IMR-90 (cell line): Measurements from ENCODE around the gene OTUB2. TPM values are rescaled to one million over a fixed set of nuclear protein-coding genes. Genes with fewer than 3 reads are reported as not detected.

Experiments
- ATAC-seq: fragments of 200-7000 bp; cut with Tn5 transposase; 2 replicates; pipeline ENCODE4 v1.9.1; 2020; ENCODE audit warnings: low read depth, mild to moderate bottlenecking, moderate library complexity
- BruUV-seq: library from RNA; stranded (reverse); fragments of 400-500 nt; replicated peaks from 2 replicates; lab custom pipeline; 2021; lab: Mats Ljungman, UMichigan
- CTCF ChIA-PET: fragments of 300-600 bp; formaldehyde crosslinking; extraction: SDS; loops from one replicate; lab custom pipeline; 2021; ENCODE audit warnings: antibody characterized with exemption; lab: Yijun Ruan, JAX
- POLR2A ChIA-PET: fragments of 300-600 bp; sonication (Branson Sonifier 250); formaldehyde crosslinking; loops from one replicate; lab custom pipeline; 2022; ENCODE audit warnings: antibody characterized with exemption; ENCODE audit not compliant: unreplicated experiment; lab: Charles Lee
- DNase-seq: peaks from one replicate; pipeline ENCODE4 v3.0.0; 2013
- H2AFZ ChIP-seq: replicated peaks from 2 replicates; pipeline ENCODE3; 2013; ENCODE audit warnings: low read length, mild to moderate bottlenecking; ENCODE audit not compliant: poor library complexity
- H2AK5ac ChIP-seq: 2 replicates; pipeline ENCODE4 v1.6.1; 2013; ENCODE audit warnings: low read depth, low read length, inconsistent platforms
- H2AK9ac ChIP-seq: replicated peaks from 2 replicates; pipeline ENCODE3; 2013; ENCODE audit warnings: mild to moderate bottlenecking, low read depth, low read length, moderate library complexity; ENCODE audit not compliant: poor library complexity
- H2BK120ac ChIP-seq: 2 replicates; pipeline ENCODE4 v1.6.1; 2013; ENCODE audit warnings: low read depth, low read length, inconsistent platforms
- H2BK15ac ChIP-seq: 3 replicates; pipeline ENCODE4 v1.6.1; 2013; ENCODE audit warnings: low read depth, low read length, inconsistent platforms
- H2BK20ac ChIP-seq: 2 replicates; pipeline ENCODE4 v1.6.1; 2013; ENCODE audit warnings: low read depth, mild to moderate bottlenecking, inconsistent platforms, low read length, moderate library complexity
- H2BK5ac ChIP-seq: 2 replicates; pipeline ENCODE4 v1.6.1; 2013; ENCODE audit warnings: mild to moderate bottlenecking, low read depth, low read length, inconsistent platforms; ENCODE audit not compliant: poor library complexity, severe bottlenecking
- H3K14ac ChIP-seq: replicated peaks from 2 replicates; pipeline ENCODE4 v1.6.1; 2013; ENCODE audit warnings: low read depth, low read length, inconsistent platforms
- H3K18ac ChIP-seq: 2 replicates; pipeline ENCODE4 v1.6.1; 2013; ENCODE audit warnings: low read depth, low read length, control low read depth
- H3K23ac ChIP-seq: 2 replicates; pipeline ENCODE4 v1.6.1; 2013; ENCODE audit warnings: low read depth, low read length, inconsistent platforms
- H3K27ac ChIP-seq: 2 replicates; pipeline ENCODE4 v1.5.1; 2013; ENCODE audit warnings: mild to moderate bottlenecking, control low read depth, low read length; ENCODE audit not compliant: insufficient read depth
- H3K27me3 ChIP-seq: 2 replicates; pipeline ENCODE4 v1.6.1; 2013; ENCODE audit warnings: low read length; ENCODE audit not compliant: control insufficient read depth, insufficient read depth
- H3K36me3 ChIP-seq: 2 replicates; pipeline ENCODE4 v1.6.1; 2013; ENCODE audit warnings: low read length, mixed read lengths; ENCODE audit not compliant: control insufficient read depth, insufficient read depth
- H3K4ac ChIP-seq: 2 replicates; pipeline ENCODE4 v1.6.1; 2013; ENCODE audit warnings: low read depth, low read length, inconsistent platforms
- H3K4me1 ChIP-seq: 2 replicates; pipeline ENCODE4 v1.6.1; 2013; ENCODE audit warnings: low read length, mixed read lengths; ENCODE audit not compliant: control insufficient read depth, insufficient read depth
- H3K4me2 ChIP-seq: 2 replicates; pipeline ENCODE4 v1.6.1; 2013; ENCODE audit warnings: low read depth, mild to moderate bottlenecking, control low read depth, low read length, moderate library complexity
- H3K4me3 ChIP-seq: 2 replicates; pipeline ENCODE4 v1.5.1; 2013; ENCODE audit warnings: low read depth, mild to moderate bottlenecking, control low read depth, low read length, moderate library complexity; ENCODE audit not compliant: insufficient read depth
- H3K56ac ChIP-seq: 2 replicates; pipeline ENCODE4 v1.6.1; 2013; ENCODE audit warnings: low read length, inconsistent platforms; ENCODE audit not compliant: insufficient read depth; ENCODE audit errors: extremely low read depth
- H3K79me1 ChIP-seq, 2 experiments: 2 replicates each; pipeline ENCODE4 v1.6.1; 2013; ENCODE audit warnings: low read length in 2 of 2, inconsistent platforms in 1 of 2, low read depth in 1 of 2
- H3K9ac ChIP-seq: 2 replicates; pipeline ENCODE4 v1.6.1; 2013; ENCODE audit warnings: low read depth, low read length, control low read depth
- H3K9me1 ChIP-seq: 2 replicates; pipeline ENCODE4 v1.6.1; 2013; ENCODE audit warnings: low read length, inconsistent platforms; ENCODE audit not compliant: insufficient read depth
- H3K9me3 ChIP-seq: 2 replicates; pipeline ENCODE4 v1.6.1; 2013; ENCODE audit warnings: low read length; ENCODE audit not compliant: control insufficient read depth, insufficient read depth
- H4K20me1 ChIP-seq: 2 replicates; pipeline ENCODE4 v1.6.1; 2013; ENCODE audit warnings: low read length, inconsistent platforms; ENCODE audit not compliant: insufficient read depth
- H4K5ac ChIP-seq: 2 replicates; pipeline ENCODE4 v1.6.1; 2013; ENCODE audit warnings: mild to moderate bottlenecking, low read depth, low read length, control low read depth
- H4K8ac ChIP-seq, 2 experiments: 2 replicates each; pipeline ENCODE4 v1.6.1; 2013; ENCODE audit warnings: low read depth in 2 of 2, low read length in 2 of 2, control low read depth in 1 of 2, inconsistent platforms in 1 of 2
- H4K91ac ChIP-seq: 2 replicates; pipeline ENCODE4 v1.6.1; 2013; ENCODE audit warnings: low read depth, low read length, inconsistent platforms; ENCODE audit not compliant: insufficient read depth
- CEBPB ChIP-seq: IDR thresholded peaks from 2 replicates; pipeline ENCODE4 v1.6.1; 2012; ENCODE audit warnings: low read depth, low read length, improper control_type of control experiment
- NFE2L2 ChIP-seq: fragments of 150-350 bp; IDR thresholded peaks from 2 replicates; pipeline ENCODE4 v1.6.1; 2016; ENCODE audit warnings: low read depth, mild to moderate bottlenecking, low read length
- RAD21 ChIP-seq: IDR thresholded peaks from 2 replicates; pipeline ENCODE4 v1.6.1; 2012; ENCODE audit warnings: low read length, improper control_type of control experiment
- RFX5 ChIP-seq: IDR thresholded peaks from 2 replicates; pipeline ENCODE4 v1.8.0; 2012; ENCODE audit warnings: low read depth, mild to moderate bottlenecking, low read length, moderate library complexity
- WGBS, 2 experiments: methylation state at CpG; one replicate each; pipeline versions ENCODE4 v1.1.5 to v1.1.7; 2013; ENCODE audit warnings: missing lambda C conversion rate in 2 of 2; ENCODE audit not compliant: insufficient read length in 1 of 2; ENCODE audit errors: extremely low coverage in 2 of 2; 5-methylcytosine and 5-hydroxymethylcytosine counted together
- dilution Hi-C: fragments of 300-500 bp; cut with HindIII; formaldehyde crosslinking; loops from one replicate; pipeline ENCODE4 v1.14.3; 2018; ENCODE audit warnings: low sequenced_read_pairs; ENCODE audit not compliant: unreplicated experiment
- in situ Hi-C: fragments of 300-500 bp; cut with MboI; formaldehyde crosslinking; loops from 3 replicates; pipeline ENCODE4 v1.14.3; 2019; ENCODE audit warnings: low sequenced_read_pairs, inconsistent platforms, mixed read lengths
- intact Hi-C: fragments of 100-400 bp; cut with micrococcal nuclease; formaldehyde crosslinking; loops from 2 replicates; pipeline ENCODE4 v1.10.0; 2022
- polyA plus RNA-seq, 3 experiments: library from polyadenylated mRNA; depleted of rRNA; stranded (reverse); fragments of >200 nt; gene quantifications; 2 replicates each; pipeline ENCODE4 v1.2.3, GENCODE V29; 2012; ENCODE audit warnings: low replicate concordance in 1 of 3
- total RNA-seq: library from RNA; depleted of rRNA; stranded (reverse); fragments of >200 nt; gene quantifications from 2 replicates; pipeline ENCODE4 v1.2.3, GENCODE V29; 2012

OTUB2 gene
- total and polyA plus RNA-seq, 2 of the 4 experiments (the other 2 are of a cell fraction): 1.1 to 2.5 TPM

DNA sequence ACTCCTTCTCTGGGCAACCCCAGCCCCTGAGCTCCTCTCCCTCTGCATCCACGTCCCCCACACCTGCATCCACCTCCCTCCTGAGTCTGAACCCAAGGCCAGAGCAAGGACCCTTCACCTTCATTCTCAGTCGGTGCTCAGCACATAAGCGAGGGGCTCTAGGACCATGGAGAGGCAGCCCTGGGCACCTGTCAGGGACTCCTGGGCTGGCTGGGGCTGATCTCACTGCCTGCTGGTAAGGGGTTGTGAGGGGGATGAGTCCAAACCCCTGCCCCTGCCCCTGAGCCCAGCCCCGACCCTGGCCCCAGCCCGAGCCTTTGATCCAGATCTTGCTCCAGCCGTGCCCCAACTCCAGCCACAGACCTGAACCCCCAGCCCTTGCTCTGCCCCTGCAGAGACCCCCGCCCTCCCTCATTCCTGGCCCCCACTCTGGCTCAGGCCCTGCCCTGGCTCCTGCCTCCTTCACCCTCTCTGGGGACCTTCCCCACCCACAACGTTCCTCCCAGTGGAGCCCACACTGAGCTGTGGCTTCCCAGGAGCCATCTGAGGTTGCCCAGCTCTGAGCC, 29.9 kb upstream of the OTUB2 start:
- Histone ChIP-seq H2AK5ac (no peak overlapping the region; the same call in 1 of the 2 replicates), H2AK9ac (no peak overlapping the region), H3K9ac (no peak overlapping the region), H2BK15ac (no peak overlapping the region), H2AFZ (no peak overlapping the region), H3K9me1 (no peaks in the 10 kb centered on the region; the same call in 1 of the 2 replicates), H3K23ac (no peak overlapping the region), H3K56ac (no peak overlapping the region), H3K4ac (no peak overlapping the region), H3K27ac (no peak overlapping the region), H3K14ac (no peak overlapping the region), H3K36me3 (no peaks in the 10 kb centered on the region), H2BK20ac (no peak overlapping the region), H3K27me3 (peaks cover 2% of the 10 kb centered on the region; the same call in 1 of the 2 replicates), H4K5ac (no peak overlapping the region), H2BK5ac (no peak overlapping the region), H3K4me3 (no peak overlapping the region), H4K91ac (no peak overlapping the region), H3K9me3 (no peaks in the 10 kb centered on the region), H3K4me1 (peaks cover 7% of the 10 kb centered on the region; the same call in 1 of the 2 replicates), H3K18ac (no peak overlapping the region), H2BK120ac (no peak overlapping the region), H3K4me2 (no peak overlapping the region), H4K20me1 (no peaks in the 10 kb centered on the region), H4K8ac (peak overlapping the region in 1 of 2 experiments; percentile 68; a peak in 1 of 4 replicates), H3K79me1 (no peaks in the 10 kb centered on the region)
- ChIA-PET CTCF (interaction anchor here (1.7 kb wide), 1 partner anchor 57 kb away, joined by 8 read pairs; no protein-coding TSS in a partner anchor), POLR2A (no interaction called here)
- in situ Hi-C loops (no loop called here), dilution Hi-C loops (no loop called here), intact Hi-C loops (no loop called here)
- no CpG with 5 or more reads among the region's 8 CpGs for WGBS, 2 experiments
- DNase-seq (no peak), ATAC-seq (no peak)
- TF ChIP-seq RFX5: no peak
- no peak for TF ChIP-seq NFE2L2
- no peak for TF ChIP-seq RAD21
- no peak for TF ChIP-seq CEBPB
- BruUV-seq: no TSS peak
